ENCODE measurements around the gene CCL26.
A peak's percentile ranks its signal among the peaks of the same experiment; 100 is the strongest.

The CCL26 gene, protein sequence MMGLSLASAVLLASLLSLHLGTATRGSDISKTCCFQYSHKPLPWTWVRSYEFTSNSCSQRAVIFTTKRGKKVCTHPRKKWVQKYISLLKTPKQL

DNA sequence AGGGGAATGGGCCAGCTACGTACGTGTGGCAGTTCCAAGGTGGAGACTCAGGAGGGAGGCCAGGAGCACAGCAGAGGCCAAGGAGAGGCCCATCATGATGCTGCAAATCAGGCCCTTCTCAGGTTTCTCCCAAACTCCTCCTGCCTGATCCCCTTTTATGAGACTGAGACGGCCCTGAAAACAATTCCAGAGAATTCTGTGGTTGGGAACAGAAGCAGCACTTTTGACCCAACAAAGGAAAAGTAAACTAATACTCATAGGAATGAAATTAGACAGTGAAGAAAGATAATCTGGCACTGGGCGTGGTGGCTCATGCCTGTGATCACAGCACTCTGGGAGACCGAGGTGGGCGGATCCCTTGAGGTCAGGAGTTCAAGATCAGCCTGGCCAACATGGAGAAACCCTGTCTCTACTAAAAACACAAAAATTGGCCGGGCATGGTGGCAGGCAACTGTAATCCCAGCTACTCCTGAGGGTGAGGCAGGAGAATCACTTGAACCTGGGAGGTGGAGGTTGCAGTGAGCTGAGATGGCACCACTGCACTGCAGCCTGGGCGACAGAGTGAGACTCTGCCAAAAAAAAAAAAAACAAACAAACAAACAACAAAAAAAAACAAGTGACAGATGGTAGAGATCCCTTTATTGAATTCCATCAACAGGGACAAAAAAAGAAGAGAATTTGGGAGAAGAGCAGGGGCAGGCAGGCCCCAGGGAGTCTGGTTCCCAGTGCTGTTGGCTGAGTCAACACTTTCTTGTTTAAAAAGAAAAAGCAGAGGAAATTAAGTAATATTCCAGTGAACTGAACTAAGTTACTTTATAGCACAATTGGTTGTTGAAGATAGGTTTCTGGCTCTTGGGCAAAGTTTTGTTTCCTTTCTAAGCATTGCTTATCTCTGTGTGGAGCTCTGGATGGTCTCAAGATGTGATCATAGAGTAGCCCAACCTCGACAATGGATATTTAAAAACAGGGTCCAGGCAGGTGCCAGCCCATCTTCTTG lies at the start of gene CCL26:
Gene CCL26 (minus strand): TSS at position 131 of the 997 bp plus-strand sequence. CDS start 35 bp downstream, at position 96.
- H3K4me3 ChIP-seq (ENCODE audit: control insufficient read depth, low read depth, low read length): no peak within 1 kb of the TSS
- peak; percentile 87 for DNase-seq (ENCODE audit: low read depth)
- TF ChIP-seq, protein P1, sequence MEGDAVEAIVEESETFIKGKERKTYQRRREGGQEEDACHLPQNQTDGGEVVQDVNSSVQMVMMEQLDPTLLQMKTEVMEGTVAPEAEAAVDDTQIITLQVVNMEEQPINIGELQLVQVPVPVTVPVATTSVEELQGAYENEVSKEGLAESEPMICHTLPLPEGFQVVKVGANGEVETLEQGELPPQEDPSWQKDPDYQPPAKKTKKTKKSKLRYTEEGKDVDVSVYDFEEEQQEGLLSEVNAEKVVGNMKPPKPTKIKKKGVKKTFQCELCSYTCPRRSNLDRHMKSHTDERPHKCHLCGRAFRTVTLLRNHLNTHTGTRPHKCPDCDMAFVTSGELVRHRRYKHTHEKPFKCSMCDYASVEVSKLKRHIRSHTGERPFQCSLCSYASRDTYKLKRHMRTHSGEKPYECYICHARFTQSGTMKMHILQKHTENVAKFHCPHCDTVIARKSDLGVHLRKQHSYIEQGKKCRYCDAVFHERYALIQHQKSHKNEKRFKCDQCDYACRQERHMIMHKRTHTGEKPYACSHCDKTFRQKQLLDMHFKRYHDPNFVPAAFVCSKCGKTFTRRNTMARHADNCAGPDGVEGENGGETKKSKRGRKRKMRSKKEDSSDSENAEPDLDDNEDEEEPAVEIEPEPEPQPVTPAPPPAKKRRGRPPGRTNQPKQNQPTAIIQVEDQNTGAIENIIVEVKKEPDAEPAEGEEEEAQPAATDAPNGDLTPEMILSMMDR (IDR thresholded peaks at IDR 0.05; ENCODE audit: control insufficient read depth, insufficient read depth, low read depth, low read length, missing control alignments): no peak

DNA sequence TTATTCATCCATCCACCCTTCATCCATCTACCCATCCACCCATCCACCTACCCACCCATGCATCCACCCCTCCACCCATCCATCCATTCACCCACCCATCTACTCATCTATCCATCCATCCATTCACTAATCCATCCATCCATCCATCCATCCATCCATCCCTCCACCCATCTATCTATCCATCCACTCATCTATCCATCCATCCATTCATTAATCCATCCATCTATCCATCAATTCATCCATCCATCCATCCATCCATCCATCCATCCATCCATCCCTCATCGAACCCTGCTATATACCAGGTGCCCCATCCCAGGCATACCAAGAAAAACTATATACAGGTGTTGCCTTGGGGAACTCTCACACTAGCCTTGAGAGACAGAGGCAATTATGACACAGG lies 48.7 kb upstream of the CCL26 start:
- DNase-seq (ENCODE audit: low read depth): no peak
- TF ChIP-seq, protein P1 (IDR thresholded peaks at IDR 0.05; ENCODE audit: control insufficient read depth, insufficient read depth, low read depth, low read length, missing control alignments): no peak
- H3K4me3 ChIP-seq (ENCODE audit: control insufficient read depth, low read depth, low read length): no peak overlapping the region

DNA sequence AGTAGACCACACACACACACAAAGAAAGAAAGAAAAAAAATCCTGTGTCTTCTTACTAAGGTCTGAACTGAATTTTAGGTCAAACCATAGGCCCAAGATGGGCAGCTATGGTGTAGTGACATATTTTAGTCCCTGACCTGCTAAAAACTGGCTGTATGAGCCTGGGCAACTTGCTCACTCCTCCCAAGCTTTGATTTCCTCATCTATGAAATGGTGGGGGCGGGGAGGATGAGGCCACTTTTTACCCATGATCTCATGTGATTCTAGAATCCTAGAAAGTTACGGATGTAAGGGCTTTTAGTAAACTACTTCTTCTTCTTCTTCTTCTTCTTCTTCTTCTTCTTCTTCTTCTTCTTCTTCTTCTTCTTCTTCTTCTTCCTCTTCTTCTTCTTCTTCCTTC lies 47.7 kb upstream of the CCL26 start:
- H3K4me3 ChIP-seq (ENCODE audit: control insufficient read depth, low read depth, low read length): no peak overlapping the region
- TF ChIP-seq, protein P1 (IDR thresholded peaks at IDR 0.05; ENCODE audit: control insufficient read depth, insufficient read depth, low read depth, low read length, missing control alignments): no peak
- no peak for DNase-seq (ENCODE audit: low read depth)

DNA sequence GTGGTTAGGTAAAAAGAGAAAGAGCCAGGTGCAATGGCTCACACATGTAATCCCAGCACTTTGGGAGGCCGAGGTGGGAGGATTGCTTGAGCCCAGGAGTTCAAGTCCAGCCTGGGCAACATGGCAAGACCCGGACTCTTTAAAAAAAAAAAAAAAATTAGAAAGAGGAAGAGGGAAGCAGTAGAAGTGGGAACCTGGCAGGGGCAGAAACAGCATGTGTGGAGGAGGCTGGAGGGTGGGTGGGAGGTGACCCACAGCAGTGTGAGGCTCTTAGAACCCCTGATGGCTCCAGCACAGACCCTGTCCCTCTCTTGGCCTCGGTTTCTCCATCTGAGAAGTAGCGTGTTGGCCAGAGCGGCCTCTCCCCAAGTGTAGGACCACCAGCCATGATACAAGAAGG lies 46.5 kb upstream of the CCL26 start:
- DNase-seq (ENCODE audit: low read depth): no peak
- TF ChIP-seq, protein P1 (IDR thresholded peaks at IDR 0.05; ENCODE audit: control insufficient read depth, insufficient read depth, low read depth, low read length, missing control alignments): no peak
- H3K4me3 ChIP-seq (ENCODE audit: control insufficient read depth, low read depth, low read length): no peak overlapping the region

DNA sequence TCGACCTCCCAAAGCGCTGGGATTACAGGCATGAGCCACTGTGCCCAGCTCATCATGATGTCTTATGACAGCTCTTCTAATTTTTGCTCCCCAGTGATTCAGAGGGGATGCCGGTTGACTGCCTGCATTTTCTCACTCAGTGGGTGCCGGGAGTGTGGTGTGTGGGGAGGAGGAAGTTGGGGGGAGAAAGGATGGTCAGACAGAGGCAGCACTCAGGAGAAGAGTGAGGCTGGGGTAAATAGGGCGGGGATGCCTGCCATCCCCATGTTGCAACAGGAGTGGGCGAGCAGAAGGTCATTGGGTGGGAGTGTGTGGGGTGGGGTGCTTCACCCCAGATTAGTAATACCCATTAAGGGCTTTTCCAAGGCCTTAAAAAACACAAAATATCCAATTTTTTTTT lies 45.1 kb upstream of the CCL26 start:
- TF ChIP-seq, protein P1 (IDR thresholded peaks at IDR 0.05; ENCODE audit: control insufficient read depth, insufficient read depth, low read depth, low read length, missing control alignments): no peak
- DNase-seq (ENCODE audit: low read depth): no peak
- H3K4me3 ChIP-seq (ENCODE audit: control insufficient read depth, low read depth, low read length): no peak overlapping the region

DNA sequence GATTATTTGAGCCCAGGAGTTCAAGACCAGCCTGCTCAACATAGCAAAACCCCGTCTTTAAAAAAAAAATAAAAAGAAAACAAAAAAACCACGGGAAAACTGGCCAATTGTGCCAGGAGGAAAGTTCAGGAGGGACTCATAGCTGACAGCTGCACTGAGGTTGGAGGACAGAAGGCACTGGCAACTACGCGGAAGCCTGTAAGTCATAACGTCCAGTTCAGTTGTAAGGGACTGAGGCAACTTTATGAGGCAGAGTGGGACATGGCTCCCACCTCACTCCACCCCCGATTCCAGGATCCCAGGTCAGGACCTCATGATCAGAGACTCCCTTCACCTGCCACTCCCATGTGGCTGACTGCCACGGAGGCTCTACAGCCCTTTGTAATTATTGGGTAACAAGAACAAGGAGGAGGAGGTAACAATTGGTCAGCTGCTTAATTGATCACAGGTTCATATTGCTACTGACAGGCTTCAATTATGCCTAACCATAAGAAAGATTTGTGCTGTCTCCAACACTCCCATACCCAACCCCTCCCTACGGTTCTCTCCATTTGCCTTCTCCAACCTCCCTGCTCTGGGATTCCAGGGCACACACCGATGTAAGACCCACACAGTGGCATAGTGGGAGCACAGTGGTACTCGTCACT lies 43.5 kb upstream of the CCL26 start:
- DNase-seq (ENCODE audit: low read depth): no peak
- H3K4me3 ChIP-seq (ENCODE audit: control insufficient read depth, low read depth, low read length): no peak overlapping the region
- TF ChIP-seq, protein P1 (IDR thresholded peaks at IDR 0.05; ENCODE audit: control insufficient read depth, insufficient read depth, low read depth, low read length, missing control alignments): no peak

All from AG09309 (cell line).